Cardiac muscle cell (in vitro differentiated cells and primary cell): ENCODE results near the gene HOMEZ. TPM values are rescaled to one million over a fixed set of nuclear protein-coding genes. Genes with fewer than 3 reads are reported as not detected.

Experiments
- DNase-seq, 2 donors: peaks; one replicate each; pipeline versions ENCODE4 v3.0.0 to v3.0.0-alpha.2; 2010 to 2017; ENCODE audit warnings: low read depth in 1 of 2, low spot score in 1 of 2
- H3K27ac ChIP-seq: fragments of 200-600 bp; sonication (generic); 2 replicates; pipeline ENCODE4 v1.5.1; 2016
- H3K27me3 ChIP-seq: fragments of 200-600 bp; sonication (generic); 2 replicates; pipeline ENCODE4 v1.6.0; 2016; ENCODE audit warnings: control low read depth
- H3K36me3 ChIP-seq: fragments of 200-600 bp; sonication (generic); 2 replicates; pipeline ENCODE4 v1.5.1; 2016; ENCODE audit warnings: control low read depth
- H3K4me1 ChIP-seq: fragments of 200-600 bp; sonication (generic); 2 replicates; pipeline ENCODE4 v1.8.1; 2017; ENCODE audit warnings: low read depth, mild to moderate bottlenecking, mixed run types
- H3K4me3 ChIP-seq: fragments of 200-600 bp; sonication (generic); 2 replicates; pipeline ENCODE4 v1.5.1; 2016; ENCODE audit warnings: mild to moderate bottlenecking
- H3K9me3 ChIP-seq: fragments of 200-600 bp; sonication (generic); 2 replicates; pipeline ENCODE4 v1.5.1; 2017; ENCODE audit warnings: low read depth, mild to moderate bottlenecking, control low read depth
- polyA plus RNA-seq: library from polyadenylated mRNA; unstranded; fragments of >200 nt; fragmentation: Nextera tagmentation; extraction: Ambion mirVana; gene quantifications from 2 replicates; pipeline ENCODE4 v1.2.1, GENCODE V29; 2016
- total RNA-seq: library from RNA; depleted of rRNA; stranded (reverse); fragments of >200 nt; gene quantifications from 2 replicates; pipeline ENCODE4 v1.2.3, GENCODE V29; 2016
- TF ChIP-seq, protein P1 (sequence below): IDR thresholded peaks from 2 replicates; pipeline ENCODE4 v1.5.1; 2012; ENCODE audit warnings: low read depth, mild to moderate bottlenecking, low read length

The HOMEZ gene
- total and polyA plus RNA-seq, 2 experiments from 2014 or later, result 13.6 to 20.8 TPM

DNA sequence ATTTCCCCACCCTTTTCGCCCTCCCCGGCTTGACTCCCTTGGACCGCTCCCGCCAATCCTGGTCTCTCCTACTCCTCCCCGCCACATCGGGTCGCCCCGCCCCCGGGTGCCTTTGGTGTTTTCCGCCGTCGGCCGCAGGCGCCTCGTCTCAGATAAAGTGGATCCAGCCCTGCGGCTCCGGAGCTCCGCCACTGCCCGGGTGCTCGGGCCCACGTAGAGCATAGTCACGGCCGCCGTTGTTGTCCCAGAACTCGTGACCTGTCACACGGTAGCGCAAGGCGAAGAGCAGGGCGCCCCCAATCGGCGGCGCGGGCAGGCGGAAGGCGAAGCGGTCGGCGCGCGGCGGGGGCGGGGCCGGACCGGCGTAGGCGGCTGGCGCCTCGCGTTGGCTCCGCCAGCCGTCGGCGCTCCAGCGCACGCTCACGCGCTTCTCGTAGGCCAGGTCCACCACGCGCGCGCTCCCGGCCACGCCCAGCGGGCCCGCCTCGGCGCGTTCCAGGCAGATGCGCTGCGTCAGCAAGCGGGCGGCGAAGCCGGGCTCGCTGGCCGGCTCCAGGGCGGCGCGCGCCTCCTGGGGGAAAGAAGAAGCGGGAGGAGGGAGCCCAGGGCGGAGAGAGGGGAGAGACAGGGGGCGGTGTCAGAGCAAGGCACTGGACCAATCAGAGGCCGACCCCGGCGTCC is 15.5 kb upstream of the HOMEZ start:
- Histone ChIP-seq H3K36me3 (peaks cover 15% of the 10 kb centered on the region), H3K4me1 (peaks cover 23% of the 10 kb centered on the region), H3K4me3 (peak overlapping the region; percentile 54), H3K9me3 (no peaks in the 10 kb centered on the region), H3K27me3 (no peaks in the 10 kb centered on the region), H3K27ac (peak overlapping the region; percentile 98)
- TF ChIP-seq, protein P1, sequence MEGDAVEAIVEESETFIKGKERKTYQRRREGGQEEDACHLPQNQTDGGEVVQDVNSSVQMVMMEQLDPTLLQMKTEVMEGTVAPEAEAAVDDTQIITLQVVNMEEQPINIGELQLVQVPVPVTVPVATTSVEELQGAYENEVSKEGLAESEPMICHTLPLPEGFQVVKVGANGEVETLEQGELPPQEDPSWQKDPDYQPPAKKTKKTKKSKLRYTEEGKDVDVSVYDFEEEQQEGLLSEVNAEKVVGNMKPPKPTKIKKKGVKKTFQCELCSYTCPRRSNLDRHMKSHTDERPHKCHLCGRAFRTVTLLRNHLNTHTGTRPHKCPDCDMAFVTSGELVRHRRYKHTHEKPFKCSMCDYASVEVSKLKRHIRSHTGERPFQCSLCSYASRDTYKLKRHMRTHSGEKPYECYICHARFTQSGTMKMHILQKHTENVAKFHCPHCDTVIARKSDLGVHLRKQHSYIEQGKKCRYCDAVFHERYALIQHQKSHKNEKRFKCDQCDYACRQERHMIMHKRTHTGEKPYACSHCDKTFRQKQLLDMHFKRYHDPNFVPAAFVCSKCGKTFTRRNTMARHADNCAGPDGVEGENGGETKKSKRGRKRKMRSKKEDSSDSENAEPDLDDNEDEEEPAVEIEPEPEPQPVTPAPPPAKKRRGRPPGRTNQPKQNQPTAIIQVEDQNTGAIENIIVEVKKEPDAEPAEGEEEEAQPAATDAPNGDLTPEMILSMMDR, result peak; percentile 63
- peak; percentile 99 to 100 for DNase-seq

- DNase-seq, result peak; percentile 41 to 72
- H3K4me1 ChIP-seq, result peaks cover 18% of the 10 kb centered on the region
- H3K9me3 ChIP-seq, result no peaks in the 10 kb centered on the region
- H3K27ac ChIP-seq, result peak overlapping the region; percentile 98
- TF ChIP-seq, protein P1, result no peak
- peaks cover 16% of the 10 kb centered on the region for H3K36me3 ChIP-seq
- H3K4me3 ChIP-seq, result peak overlapping the region; percentile 54
- H3K27me3 ChIP-seq, result no peaks in the 10 kb centered on the region
Observed at GRCh38 chr14:23300687-23301223, 14.8 kb upstream of the HOMEZ start.

GRCh38 chr14:23299986-23300686 is 14.2 kb upstream of the HOMEZ start:
- Histone ChIP-seq H3K9me3 (no peaks in the 10 kb centered on the region), H3K4me1 (peaks cover 20% of the 10 kb centered on the region), H3K27me3 (no peaks in the 10 kb centered on the region), H3K36me3 (peaks cover 16% of the 10 kb centered on the region), H3K4me3 (peak overlapping the region; percentile 54), H3K27ac (peak overlapping the region; percentile 98)
- TF ChIP-seq, protein P1, result no peak
- DNase-seq, result no peak

DNA sequence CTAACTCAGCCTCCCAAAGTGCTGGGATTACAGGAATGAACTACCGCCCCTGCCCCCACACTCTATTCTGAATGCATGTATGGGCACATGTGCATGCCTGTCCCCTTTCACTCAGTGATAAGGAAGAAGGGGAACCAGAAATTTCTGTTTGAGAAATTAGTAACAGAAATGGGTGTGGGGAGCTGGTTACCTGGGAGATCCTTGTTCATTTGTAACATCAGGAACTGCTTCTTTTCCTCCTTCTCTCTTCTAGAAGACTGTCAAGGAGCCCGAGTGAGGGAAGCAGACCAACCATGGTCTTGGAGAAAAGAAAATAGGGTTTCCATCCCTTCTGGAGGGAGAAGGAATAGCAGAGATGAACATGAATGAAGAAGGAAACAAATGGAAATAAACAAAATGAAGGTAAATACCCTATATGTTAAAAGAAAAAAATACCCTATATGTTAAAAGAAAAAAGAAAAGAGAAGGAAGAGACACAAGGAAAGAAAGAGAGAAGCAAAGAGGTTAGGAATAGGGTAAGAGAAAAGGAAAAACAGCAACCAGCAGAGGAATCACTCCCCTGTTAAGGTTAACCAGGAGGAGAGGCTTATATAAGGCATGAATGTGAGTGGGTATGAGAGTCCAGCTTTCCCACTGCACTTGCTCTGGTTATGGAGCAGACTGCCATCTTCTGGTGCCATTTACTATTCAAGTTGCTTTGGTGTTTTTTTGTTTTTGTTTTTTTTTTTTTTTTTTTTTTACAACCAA is 13.5 kb upstream of the HOMEZ start:
- peak; percentile 58 to 67 for DNase-seq
- Histone ChIP-seq H3K27ac (peak overlapping the region; percentile 98), H3K4me1 (peaks cover 23% of the 10 kb centered on the region), H3K36me3 (peaks cover 16% of the 10 kb centered on the region), H3K4me3 (no peak overlapping the region), H3K27me3 (no peaks in the 10 kb centered on the region), H3K9me3 (no peaks in the 10 kb centered on the region)
- TF ChIP-seq, protein P1, result peak; percentile 29

DNA sequence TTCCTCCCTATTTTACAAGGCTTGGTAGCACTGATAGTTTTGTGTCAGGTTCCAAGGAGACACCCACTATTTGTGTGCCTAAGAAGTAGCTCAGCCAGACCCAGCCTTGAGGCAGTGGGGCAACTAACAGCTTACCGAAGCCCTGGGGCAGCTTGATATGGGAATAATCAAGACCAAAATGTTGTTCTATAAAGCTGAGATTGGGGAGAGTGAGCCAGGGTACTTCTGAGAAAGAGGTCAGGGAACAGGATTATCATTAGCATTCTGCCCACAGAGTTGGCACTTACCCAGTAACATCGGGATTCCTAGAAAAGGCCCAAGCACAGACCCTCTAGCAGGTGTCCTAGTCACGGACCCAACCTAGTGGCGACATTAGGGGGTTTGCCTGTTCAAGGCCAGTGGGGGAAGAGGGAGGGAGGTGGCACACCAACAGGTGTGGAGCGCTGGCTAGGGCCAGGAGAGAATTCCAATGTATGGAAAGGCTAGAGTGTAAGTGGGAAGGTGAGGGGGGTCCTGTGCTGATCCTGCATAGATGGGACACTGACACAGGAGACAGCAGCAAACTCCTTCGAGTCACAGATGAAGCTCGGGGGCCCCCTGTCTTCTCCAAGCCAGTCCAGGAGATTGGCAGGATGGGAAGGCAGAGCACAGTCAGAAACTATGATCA is 11.8 kb upstream of the HOMEZ start:
- no peak for DNase-seq
- no peak overlapping the region for H3K4me3 ChIP-seq
- no peaks in the 10 kb centered on the region for H3K27me3 ChIP-seq
- TF ChIP-seq, protein P1, result no peak
- no peak overlapping the region for H3K27ac ChIP-seq
- peaks cover 23% of the 10 kb centered on the region for H3K4me1 ChIP-seq
- H3K9me3 ChIP-seq, result no peaks in the 10 kb centered on the region
- peaks cover 16% of the 10 kb centered on the region for H3K36me3 ChIP-seq
